ENCODE measurements around the gene SPTBN1.

- no peak for TF ChIP-seq POLR2A (IDR thresholded peaks at IDR 0.05)
- TF ChIP-seq, protein P1, sequence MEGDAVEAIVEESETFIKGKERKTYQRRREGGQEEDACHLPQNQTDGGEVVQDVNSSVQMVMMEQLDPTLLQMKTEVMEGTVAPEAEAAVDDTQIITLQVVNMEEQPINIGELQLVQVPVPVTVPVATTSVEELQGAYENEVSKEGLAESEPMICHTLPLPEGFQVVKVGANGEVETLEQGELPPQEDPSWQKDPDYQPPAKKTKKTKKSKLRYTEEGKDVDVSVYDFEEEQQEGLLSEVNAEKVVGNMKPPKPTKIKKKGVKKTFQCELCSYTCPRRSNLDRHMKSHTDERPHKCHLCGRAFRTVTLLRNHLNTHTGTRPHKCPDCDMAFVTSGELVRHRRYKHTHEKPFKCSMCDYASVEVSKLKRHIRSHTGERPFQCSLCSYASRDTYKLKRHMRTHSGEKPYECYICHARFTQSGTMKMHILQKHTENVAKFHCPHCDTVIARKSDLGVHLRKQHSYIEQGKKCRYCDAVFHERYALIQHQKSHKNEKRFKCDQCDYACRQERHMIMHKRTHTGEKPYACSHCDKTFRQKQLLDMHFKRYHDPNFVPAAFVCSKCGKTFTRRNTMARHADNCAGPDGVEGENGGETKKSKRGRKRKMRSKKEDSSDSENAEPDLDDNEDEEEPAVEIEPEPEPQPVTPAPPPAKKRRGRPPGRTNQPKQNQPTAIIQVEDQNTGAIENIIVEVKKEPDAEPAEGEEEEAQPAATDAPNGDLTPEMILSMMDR (IDR thresholded peaks at IDR 0.05) = no peak
Observed at GRCh38 chr2:54594048-54594447, 137.9 kb downstream of the SPTBN1 start.
